ENCODE results near the gene PPP5C. TPM values are rescaled to one million over a fixed set of nuclear protein-coding genes. Genes with fewer than 3 reads are reported as not detected.

Gene PPP5C
- total RNA-seq, 1 experiment from 2014 or later, result 58.1 TPM

DNA sequence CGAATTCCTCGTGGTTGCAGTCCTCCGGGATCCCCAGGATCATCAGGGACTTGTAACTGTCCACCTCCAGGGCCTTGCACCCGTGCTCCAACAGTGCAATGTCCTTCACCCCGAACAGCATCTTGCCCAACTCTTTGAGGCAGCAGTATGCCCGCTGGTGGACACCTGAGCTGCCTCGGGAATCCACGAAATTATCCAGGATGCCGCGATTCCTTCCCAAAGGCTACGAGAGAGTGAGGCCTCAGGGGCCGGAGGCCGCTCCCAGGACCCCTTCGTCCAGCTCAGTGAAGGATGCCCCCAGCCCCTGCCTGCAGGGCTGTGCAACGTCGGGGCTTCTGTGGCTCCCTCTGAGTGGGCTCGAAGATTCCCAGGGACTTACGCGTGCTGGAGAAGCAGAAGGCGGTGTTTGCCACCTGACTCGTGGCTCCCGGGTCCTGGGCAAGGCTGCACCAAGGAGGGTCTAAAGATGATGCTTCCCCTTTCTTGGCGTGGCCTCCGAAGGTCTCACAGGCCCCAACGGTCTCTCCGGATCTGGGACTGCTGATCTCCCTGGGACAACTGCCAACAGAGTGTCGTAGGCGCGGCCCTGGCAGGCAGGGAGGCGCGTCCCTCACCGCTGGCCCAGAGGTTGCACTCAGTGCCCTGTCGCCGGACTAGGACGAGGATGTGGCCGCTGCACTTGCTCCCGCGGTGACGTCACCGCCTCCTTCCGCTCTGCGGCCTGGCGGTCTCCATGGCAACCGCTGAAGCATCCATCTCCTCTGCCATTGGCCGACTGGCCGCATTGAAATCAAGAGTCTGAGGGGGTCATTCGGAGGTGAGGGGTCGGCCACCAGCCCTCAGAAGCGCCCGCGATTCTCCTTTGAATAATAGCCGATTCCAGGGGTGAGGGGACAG lies 81.6 kb downstream of the PPP5C start, which contains the start of gene PNMA8C:
Gene PNMA8C (minus strand): TSS at position 698 of the 897 bp plus-strand sequence. CDS start 577 bp downstream, at position 121.
- in situ Hi-C loops (cut with HindIII; ENCODE audit: low pct_unique_long_range_greater_than_20kb, low sequenced_read_pairs), result no loop called here
- DNase-seq (ENCODE audit: low read depth, low spot score), result no peak
- POLR2A ChIA-PET, result no interaction called here

DNA sequence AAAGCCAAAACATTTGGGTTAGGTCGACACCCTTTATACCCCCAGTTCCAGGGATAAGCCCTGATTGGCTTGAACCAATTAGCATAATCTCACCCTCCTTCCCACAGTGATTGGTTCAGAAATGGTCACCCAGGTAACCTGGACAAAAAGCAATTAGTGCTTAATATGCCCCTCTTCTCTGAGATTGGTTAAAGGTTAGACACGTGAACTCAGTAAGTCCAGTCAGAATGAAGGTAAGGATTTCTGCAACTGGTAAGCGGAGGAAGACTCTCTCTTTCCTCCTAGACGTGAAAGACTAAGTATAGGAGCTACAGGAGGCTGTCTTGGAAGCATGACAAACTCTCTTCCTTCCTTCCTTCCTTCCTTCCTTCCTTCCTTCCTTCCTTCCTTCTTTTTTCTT lies 83.1 kb downstream of the PPP5C start:
- Histone ChIP-seq H3K27ac (ENCODE audit: low read length) (no peak overlapping the region), H3K4me3 (ENCODE audit: low read depth in 2 of 2, low read length in 2 of 2) (no peak overlapping the region), H3K27me3 (ENCODE audit: control insufficient read depth, insufficient read depth, low read length) (no peaks in the 10 kb centered on the region), H3K9me3 (ENCODE audit: control insufficient read depth, insufficient read depth, low read depth, low read length) (no peaks in the 10 kb centered on the region), H3K4me1 (ENCODE audit: control insufficient read depth, insufficient read depth, low read length) (no peaks in the 10 kb centered on the region; the same call in 1 of the 2 replicates), H3K36me3 (ENCODE audit: control insufficient read depth, insufficient read depth, low read length) (no peaks in the 10 kb centered on the region)
- no peak for ATAC-seq
- in situ Hi-C loops (cut with HindIII; ENCODE audit: low pct_unique_long_range_greater_than_20kb, low sequenced_read_pairs), result no loop called here
- intact Hi-C loops (cut with micrococcal nuclease; ENCODE audit: unreplicated experiment), result no loop called here
- POLR2A ChIA-PET, result no interaction called here
- BruUV-seq (replicated peaks), result no TSS peak
- DNase-seq (ENCODE audit: low read depth, low spot score), result no peak
- CTCF ChIA-PET, result interaction anchor here (0.7 kb wide), 1 partner anchor 41 kb away, joined by 5 read pairs; the partner anchor contains the start of gene PNMA8A
- TF ChIP-seq, protein P1, sequence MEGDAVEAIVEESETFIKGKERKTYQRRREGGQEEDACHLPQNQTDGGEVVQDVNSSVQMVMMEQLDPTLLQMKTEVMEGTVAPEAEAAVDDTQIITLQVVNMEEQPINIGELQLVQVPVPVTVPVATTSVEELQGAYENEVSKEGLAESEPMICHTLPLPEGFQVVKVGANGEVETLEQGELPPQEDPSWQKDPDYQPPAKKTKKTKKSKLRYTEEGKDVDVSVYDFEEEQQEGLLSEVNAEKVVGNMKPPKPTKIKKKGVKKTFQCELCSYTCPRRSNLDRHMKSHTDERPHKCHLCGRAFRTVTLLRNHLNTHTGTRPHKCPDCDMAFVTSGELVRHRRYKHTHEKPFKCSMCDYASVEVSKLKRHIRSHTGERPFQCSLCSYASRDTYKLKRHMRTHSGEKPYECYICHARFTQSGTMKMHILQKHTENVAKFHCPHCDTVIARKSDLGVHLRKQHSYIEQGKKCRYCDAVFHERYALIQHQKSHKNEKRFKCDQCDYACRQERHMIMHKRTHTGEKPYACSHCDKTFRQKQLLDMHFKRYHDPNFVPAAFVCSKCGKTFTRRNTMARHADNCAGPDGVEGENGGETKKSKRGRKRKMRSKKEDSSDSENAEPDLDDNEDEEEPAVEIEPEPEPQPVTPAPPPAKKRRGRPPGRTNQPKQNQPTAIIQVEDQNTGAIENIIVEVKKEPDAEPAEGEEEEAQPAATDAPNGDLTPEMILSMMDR (IDR thresholded peaks at IDR 0.05), result no peak
- TF ChIP-seq TCF7L2 (IDR thresholded peaks at IDR 0.05; ENCODE audit: low read depth, low read length), result no peak
- no peak for TF ChIP-seq SIN3A (IDR thresholded peaks at IDR 0.05; ENCODE audit: borderline replicate concordance, insufficient read depth, low read depth, low read length)
- TF ChIP-seq, protein P2, sequence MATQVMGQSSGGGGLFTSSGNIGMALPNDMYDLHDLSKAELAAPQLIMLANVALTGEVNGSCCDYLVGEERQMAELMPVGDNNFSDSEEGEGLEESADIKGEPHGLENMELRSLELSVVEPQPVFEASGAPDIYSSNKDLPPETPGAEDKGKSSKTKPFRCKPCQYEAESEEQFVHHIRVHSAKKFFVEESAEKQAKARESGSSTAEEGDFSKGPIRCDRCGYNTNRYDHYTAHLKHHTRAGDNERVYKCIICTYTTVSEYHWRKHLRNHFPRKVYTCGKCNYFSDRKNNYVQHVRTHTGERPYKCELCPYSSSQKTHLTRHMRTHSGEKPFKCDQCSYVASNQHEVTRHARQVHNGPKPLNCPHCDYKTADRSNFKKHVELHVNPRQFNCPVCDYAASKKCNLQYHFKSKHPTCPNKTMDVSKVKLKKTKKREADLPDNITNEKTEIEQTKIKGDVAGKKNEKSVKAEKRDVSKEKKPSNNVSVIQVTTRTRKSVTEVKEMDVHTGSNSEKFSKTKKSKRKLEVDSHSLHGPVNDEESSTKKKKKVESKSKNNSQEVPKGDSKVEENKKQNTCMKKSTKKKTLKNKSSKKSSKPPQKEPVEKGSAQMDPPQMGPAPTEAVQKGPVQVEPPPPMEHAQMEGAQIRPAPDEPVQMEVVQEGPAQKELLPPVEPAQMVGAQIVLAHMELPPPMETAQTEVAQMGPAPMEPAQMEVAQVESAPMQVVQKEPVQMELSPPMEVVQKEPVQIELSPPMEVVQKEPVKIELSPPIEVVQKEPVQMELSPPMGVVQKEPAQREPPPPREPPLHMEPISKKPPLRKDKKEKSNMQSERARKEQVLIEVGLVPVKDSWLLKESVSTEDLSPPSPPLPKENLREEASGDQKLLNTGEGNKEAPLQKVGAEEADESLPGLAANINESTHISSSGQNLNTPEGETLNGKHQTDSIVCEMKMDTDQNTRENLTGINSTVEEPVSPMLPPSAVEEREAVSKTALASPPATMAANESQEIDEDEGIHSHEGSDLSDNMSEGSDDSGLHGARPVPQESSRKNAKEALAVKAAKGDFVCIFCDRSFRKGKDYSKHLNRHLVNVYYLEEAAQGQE (IDR thresholded peaks at IDR 0.05; ENCODE audit: insufficient read depth in 1 of 2, low read depth in 2 of 2, low read length in 1 of 2), result no peak
- no peak for TF ChIP-seq POLR2AphosphoS5 (IDR thresholded peaks at IDR 0.05; ENCODE audit: low read depth, low read length)

More for the DNA sequence above, 81.6 kb downstream of the PPP5C start, which contains the start of gene PNMA8C:
- CTCF ChIA-PET, result interaction anchor here (0.6 kb wide), 1 partner anchor 11 kb away, joined by 3 read pairs; no protein-coding TSS in a partner anchor
- Histone ChIP-seq H3K9me3 (ENCODE audit: control insufficient read depth, insufficient read depth, low read depth, low read length) (no peaks in the 10 kb centered on the region), H3K36me3 (ENCODE audit: control insufficient read depth, insufficient read depth, low read length) (no peaks in the 10 kb centered on the region), H3K27me3 (ENCODE audit: control insufficient read depth, insufficient read depth, low read length) (no peaks in the 10 kb centered on the region), H3K4me1 (ENCODE audit: control insufficient read depth, insufficient read depth, low read length) (no peaks in the 10 kb centered on the region; the same call in 1 of the 2 replicates), H3K27ac (ENCODE audit: low read length) (no peak within 1 kb of the TSS), H3K4me3 (ENCODE audit: low read depth in 2 of 2, low read length in 2 of 2) (peak within 1 kb of the TSS in 1 of 2 experiments; percentile 21; a peak in 1 of 4 replicates)
- ATAC-seq, result no peak
- BruUV-seq (replicated peaks), result no TSS peak
- intact Hi-C loops (cut with micrococcal nuclease; ENCODE audit: unreplicated experiment), result no loop called here
- TF ChIP-seq TCF7L2 (IDR thresholded peaks at IDR 0.05; ENCODE audit: low read depth, low read length) (no peak), POLR2AphosphoS5 (IDR thresholded peaks at IDR 0.05; ENCODE audit: low read depth, low read length) (no peak), SIN3A (IDR thresholded peaks at IDR 0.05; ENCODE audit: borderline replicate concordance, insufficient read depth, low read depth, low read length) (no peak)
- TF ChIP-seq, protein P2 (IDR thresholded peaks at IDR 0.05; ENCODE audit: insufficient read depth in 1 of 2, low read depth in 2 of 2, low read length in 1 of 2), result no peak

Data from Panc1 (cell line).